Measurements from ENCODE around the gene ST6GALNAC4. TPM values are rescaled to one million over a fixed set of nuclear protein-coding genes. Genes with fewer than 3 reads are reported as not detected.

The ST6GALNAC4 gene
- polyA plus RNA-seq, 3 donors = 8.9 to 14.0 (median 10.3) TPM

DNA sequence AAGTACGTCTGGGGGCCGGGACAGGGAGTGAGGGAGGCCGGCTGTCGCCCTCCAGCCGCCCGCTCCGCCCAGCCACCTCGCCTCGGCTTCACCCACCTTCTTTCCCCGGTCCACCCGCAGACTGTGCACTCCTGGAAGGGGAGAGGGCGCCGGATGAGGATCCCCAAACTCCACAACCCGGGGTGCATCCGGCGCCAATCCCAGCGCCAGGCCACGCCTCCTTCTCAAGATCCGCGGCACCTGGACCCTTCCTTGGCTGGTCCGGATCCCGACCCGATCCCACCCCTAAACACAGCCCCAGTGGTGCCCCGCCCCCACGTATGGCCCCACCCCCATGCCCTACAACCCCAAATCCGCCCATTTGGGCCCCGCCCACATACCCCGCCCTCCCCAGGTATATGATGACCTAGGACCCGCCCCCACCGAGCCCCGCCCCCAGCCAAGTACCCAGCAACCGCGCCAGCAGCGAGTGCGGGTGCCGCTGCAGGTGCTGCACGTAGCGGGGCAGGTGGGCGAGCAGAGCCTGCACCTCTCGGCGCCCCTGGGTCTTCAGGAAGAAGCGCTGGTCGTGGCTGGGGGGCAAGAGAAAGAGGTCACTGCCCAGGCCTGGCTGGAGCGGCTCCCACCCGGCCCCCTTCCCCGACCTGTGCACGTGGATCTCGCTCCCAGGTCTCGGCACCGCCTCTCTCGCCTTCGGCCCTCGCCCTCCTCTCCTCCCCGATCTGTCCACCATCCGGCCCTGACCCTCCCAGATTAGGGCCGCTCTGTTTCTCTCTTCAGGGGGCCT lies 10.6 kb upstream of the ST6GALNAC4 start:
- H3K4me3 ChIP-seq (replicated peaks in 1 of 3; ENCODE audit: low read depth in 2 of 3, low read length in 3 of 3) = no peak overlapping the region
- Mint-ChIP-seq H3K36me3 (peaks cover 0 to 6% of the 10 kb centered on the region in 2 donors), H3K27me3 (ENCODE audit: low read depth in 3 of 3) (peaks cover 73 to 90% (median 89%) of the 10 kb centered on the region in 3 donors), H3K9me3 (peaks cover 0 to 7% (median 4%) of the 10 kb centered on the region in 7 donors), H3K27ac (no peak overlapping the region), H3K4me1 (peaks cover 27% of the 10 kb centered on the region), H3K4me3 (peak overlapping the region; percentile 52 to 80)
- peaks cover 30 to 34% of the 10 kb centered on the region in 2 donors for H3K4me1 ChIP-seq (ENCODE audit: control insufficient read depth in 1 of 2, insufficient read depth in 2 of 2, low read length in 2 of 2)
- no peak for DNase-seq
- H4K20me1 ChIP-seq (ENCODE audit: insufficient read depth, low read length) = peaks cover 13% of the 10 kb centered on the region
- 2% methylated on average over 24 of the region's 56 CpGs for WGBS (ENCODE audit: insufficient coverage)
- no peak overlapping the region for H3K27ac ChIP-seq (ENCODE audit: low read depth in 1 of 2, low read length in 2 of 2)
- H3K27me3 ChIP-seq (ENCODE audit: control insufficient read depth in 2 of 2, insufficient read depth in 2 of 2, low read length in 2 of 2) = peaks cover 33 to 82% of the 10 kb centered on the region in 2 donors
- no peaks in the 10 kb centered on the region for H3K79me2 ChIP-seq (ENCODE audit: insufficient read depth, low read length)
- H3K4me2 ChIP-seq (replicated peaks; ENCODE audit: extremely low read depth, low read length, poor library complexity, severe bottlenecking) = no peak overlapping the region
- TF ChIP-seq, protein P1, sequence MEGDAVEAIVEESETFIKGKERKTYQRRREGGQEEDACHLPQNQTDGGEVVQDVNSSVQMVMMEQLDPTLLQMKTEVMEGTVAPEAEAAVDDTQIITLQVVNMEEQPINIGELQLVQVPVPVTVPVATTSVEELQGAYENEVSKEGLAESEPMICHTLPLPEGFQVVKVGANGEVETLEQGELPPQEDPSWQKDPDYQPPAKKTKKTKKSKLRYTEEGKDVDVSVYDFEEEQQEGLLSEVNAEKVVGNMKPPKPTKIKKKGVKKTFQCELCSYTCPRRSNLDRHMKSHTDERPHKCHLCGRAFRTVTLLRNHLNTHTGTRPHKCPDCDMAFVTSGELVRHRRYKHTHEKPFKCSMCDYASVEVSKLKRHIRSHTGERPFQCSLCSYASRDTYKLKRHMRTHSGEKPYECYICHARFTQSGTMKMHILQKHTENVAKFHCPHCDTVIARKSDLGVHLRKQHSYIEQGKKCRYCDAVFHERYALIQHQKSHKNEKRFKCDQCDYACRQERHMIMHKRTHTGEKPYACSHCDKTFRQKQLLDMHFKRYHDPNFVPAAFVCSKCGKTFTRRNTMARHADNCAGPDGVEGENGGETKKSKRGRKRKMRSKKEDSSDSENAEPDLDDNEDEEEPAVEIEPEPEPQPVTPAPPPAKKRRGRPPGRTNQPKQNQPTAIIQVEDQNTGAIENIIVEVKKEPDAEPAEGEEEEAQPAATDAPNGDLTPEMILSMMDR (IDR thresholded peaks at IDR 0.05) = no peak
- no peaks in the 10 kb centered on the region for H3K36me3 ChIP-seq (replicated peaks in 1 of 2; ENCODE audit: control insufficient read depth in 1 of 2, insufficient read depth in 2 of 2, low read length in 2 of 2)
- H3K9ac ChIP-seq (ENCODE audit: insufficient read depth, low read length, poor library complexity, severe bottlenecking) = no peak overlapping the region
- peaks cover 0 to 14% of the 10 kb centered on the region in 2 donors for H3K9me3 ChIP-seq (replicated peaks in 1 of 2; ENCODE audit: control insufficient read depth in 1 of 2, insufficient read depth in 1 of 2, low read length in 2 of 2)
- H2AFZ ChIP-seq (ENCODE audit: insufficient read depth, low read depth, low read length, poor library complexity, severe bottlenecking) = peak overlapping the region; percentile 51
- intact Hi-C loops (cut with micrococcal nuclease) = loop anchor here in 1 of 2 donors (10.0 kb wide), 1 partner anchor 333 kb away; no protein-coding TSS in a partner anchor

DNA sequence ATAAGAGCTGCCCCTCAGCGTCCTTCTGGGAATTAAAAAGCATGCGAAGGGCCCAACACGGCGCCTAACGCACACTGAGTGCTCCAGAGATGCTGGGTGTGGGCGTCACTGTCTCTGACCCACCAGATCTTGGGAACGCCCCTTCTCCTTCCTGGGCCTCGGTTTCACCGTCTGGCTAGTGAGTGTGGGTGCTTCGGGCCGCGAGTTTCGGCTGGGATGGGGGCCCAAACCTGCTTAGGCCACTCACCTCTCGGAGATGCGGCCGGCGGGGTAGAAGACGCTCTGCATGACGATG lies 10.0 kb upstream of the ST6GALNAC4 start:
- no peak overlapping the region for H3K27ac ChIP-seq (ENCODE audit: low read depth in 1 of 2, low read length in 2 of 2)
- H3K27me3 Mint-ChIP-seq (ENCODE audit: low read depth in 3 of 3) = peaks cover 77 to 94% (median 93%) of the 10 kb centered on the region in 3 donors
- H3K27ac Mint-ChIP-seq = no peak overlapping the region

More for the DNA sequence above, 10.0 kb upstream of the ST6GALNAC4 start:
- Histone ChIP-seq H3K9ac (ENCODE audit: insufficient read depth, low read length, poor library complexity, severe bottlenecking) (no peak overlapping the region), H3K79me2 (ENCODE audit: insufficient read depth, low read length) (no peaks in the 10 kb centered on the region), H3K9me3 (replicated peaks in 1 of 2; ENCODE audit: control insufficient read depth in 1 of 2, insufficient read depth in 1 of 2, low read length in 2 of 2) (peaks cover 0 to 14% of the 10 kb centered on the region in 2 donors), H3K4me2 (replicated peaks; ENCODE audit: extremely low read depth, low read length, poor library complexity, severe bottlenecking) (no peak overlapping the region), H3K27me3 (ENCODE audit: control insufficient read depth in 2 of 2, insufficient read depth in 2 of 2, low read length in 2 of 2) (peaks cover 33 to 85% of the 10 kb centered on the region in 2 donors), H4K20me1 (ENCODE audit: insufficient read depth, low read length) (peaks cover 13% of the 10 kb centered on the region), H3K36me3 (replicated peaks in 1 of 2; ENCODE audit: control insufficient read depth in 1 of 2, insufficient read depth in 2 of 2, low read length in 2 of 2) (no peaks in the 10 kb centered on the region), H2AFZ (ENCODE audit: insufficient read depth, low read depth, low read length, poor library complexity, severe bottlenecking) (peak overlapping the region; percentile 51), H3K4me3 (replicated peaks in 1 of 3; ENCODE audit: low read depth in 2 of 3, low read length in 3 of 3) (no peak overlapping the region), H3K4me1 (ENCODE audit: control insufficient read depth in 1 of 2, insufficient read depth in 2 of 2, low read length in 2 of 2) (peaks cover 33 to 36% of the 10 kb centered on the region in 2 donors)
- Mint-ChIP-seq H3K4me1 (peaks cover 29% of the 10 kb centered on the region), H3K9me3 (peaks cover 0 to 7% (median 4%) of the 10 kb centered on the region in 7 donors), H3K4me3 (peak overlapping the region in 1 of 2 donors; percentile 79), H3K36me3 (peaks cover 0 to 6% of the 10 kb centered on the region in 2 donors)
- DNase-seq = no peak
- intact Hi-C loops (cut with micrococcal nuclease) = loop anchor here in 1 of 2 donors (10.0 kb wide), 1 partner anchor 332 kb away; no protein-coding TSS in a partner anchor
- TF ChIP-seq, protein P1 (IDR thresholded peaks at IDR 0.05) = no peak
- WGBS (ENCODE audit: insufficient coverage) = 2% methylated on average over 16 of the region's 19 CpGs
